IPS-NIHi11 (cell line): ENCODE data around the gene ANKHD1.

Experiments
- DNase-seq: peaks from one replicate; pipeline ENCODE4 v3.0.0; 2012; ENCODE audit warnings: mixed read lengths, low spot score

ANKHD1 gene

GRCh38 chr5:140401362-140402257, at the start of gene ANKHD1:
Gene ANKHD1 (plus strand): TSS chr5:140401833. CDS start chr5:140401968, 135 bp downstream.
- DNase-seq, result peak; percentile 94

GRCh38 chr5:140355546-140355945, 46.1 kb upstream of the ANKHD1 start:
- no peak for DNase-seq

- DNase-seq, result no peak
Observed at GRCh38 chr5:140356853-140357725, 44.5 kb upstream of the ANKHD1 start.

GRCh38 chr5:140357726-140358093, 43.9 kb upstream of the ANKHD1 start:
- DNase-seq, result peak; percentile 89

GRCh38 chr5:140358738-140359310, 42.8 kb upstream of the ANKHD1 start:
- peak; percentile 65 for DNase-seq

- no peak for DNase-seq
Observed at GRCh38 chr5:140360101-140360500, 41.5 kb upstream of the ANKHD1 start, which contains the start of gene SLC4A9. Gene SLC4A9 (plus strand): TSS chr5:140360194. CDS start chr5:140360237, 43 bp downstream.

- DNase-seq, result no peak
Observed at GRCh38 chr5:140360681-140361479, 40.8 kb upstream of the ANKHD1 start.

GRCh38 chr5:140361901-140362300, 39.7 kb upstream of the ANKHD1 start:
- DNase-seq, result no peak

GRCh38 chr5:140362311-140362710, 39.3 kb upstream of the ANKHD1 start:
- no peak for DNase-seq

GRCh38 chr5:140362875-140363630, 38.6 kb upstream of the ANKHD1 start:
- DNase-seq, result peak; percentile 92

- no peak for DNase-seq
Observed at GRCh38 chr5:140363631-140364471, 37.8 kb upstream of the ANKHD1 start.

- DNase-seq, result no peak
Observed at GRCh38 chr5:140364472-140364765, 37.2 kb upstream of the ANKHD1 start.

- DNase-seq, result no peak
Observed at GRCh38 chr5:140365282-140365681, 36.4 kb upstream of the ANKHD1 start.

- DNase-seq, result no peak
Observed at GRCh38 chr5:140365941-140366340, 35.7 kb upstream of the ANKHD1 start.

GRCh38 chr5:140366589-140367255, 34.9 kb upstream of the ANKHD1 start:
- no peak for DNase-seq

- no peak for DNase-seq
Observed at GRCh38 chr5:140367256-140368013, 34.2 kb upstream of the ANKHD1 start.

GRCh38 chr5:140371356-140372151, 30.1 kb upstream of the ANKHD1 start:
- no peak for DNase-seq

GRCh38 chr5:140372971-140373487, 28.6 kb upstream of the ANKHD1 start:
- peak; percentile 83 for DNase-seq
